ENCODE data around the gene AKAP12. TPM values are rescaled to one million over a fixed set of nuclear protein-coding genes. Genes with fewer than 3 reads are reported as not detected.

The AKAP12 gene
- total and polyA plus RNA-seq, 5 donors, result 14.0 to 48.6 (median 27.5) TPM

DNA sequence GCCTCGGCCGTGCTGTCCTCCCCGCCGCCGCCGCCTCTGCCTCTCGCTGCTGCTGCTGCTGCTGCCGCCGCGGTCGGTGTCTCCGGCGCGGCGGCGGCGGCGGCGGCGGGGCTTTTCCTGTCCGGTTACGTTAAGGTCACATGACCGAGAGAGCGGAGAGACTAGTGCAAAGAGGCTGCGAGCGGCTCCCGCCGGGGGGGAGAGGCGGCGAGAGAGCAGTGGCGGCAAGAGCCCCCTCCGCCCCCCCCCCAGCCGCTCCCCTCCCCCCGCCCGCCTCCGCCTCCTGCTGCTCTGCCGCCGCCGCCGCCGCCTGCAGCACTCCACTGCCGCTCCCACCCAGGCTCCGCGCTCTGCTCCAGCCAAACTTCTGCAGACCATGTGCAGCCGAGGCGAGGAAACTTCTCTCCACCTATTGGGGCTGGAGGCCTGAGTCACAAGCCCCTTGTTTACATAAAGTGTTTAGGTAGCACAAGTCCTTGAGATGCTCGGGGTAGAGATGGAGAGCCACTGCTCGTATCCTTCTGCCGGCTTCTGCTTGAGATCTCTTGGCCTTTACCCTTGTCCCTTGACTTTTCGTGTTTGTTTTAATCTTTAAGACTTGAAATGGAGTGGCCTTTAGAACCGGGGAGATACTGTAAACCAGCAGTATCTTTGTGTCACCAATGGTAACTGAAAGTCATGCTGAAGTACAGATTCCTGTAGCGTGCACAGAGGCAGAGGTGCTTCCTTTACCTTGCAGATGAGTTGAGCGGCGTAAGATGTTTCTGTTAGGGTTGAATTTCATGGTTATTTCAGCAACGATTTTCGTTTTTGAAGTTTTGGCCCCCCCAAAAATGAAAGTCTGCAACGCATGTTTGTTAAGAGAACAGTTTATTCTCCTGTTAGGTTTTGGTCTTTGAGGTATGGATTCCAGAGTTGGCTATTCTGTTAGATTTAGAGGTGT, 152.0 kb downstream of the AKAP12 start, which contains the start of gene ZBTB2:
ZBTB2 (minus strand) TSS at position 89 of the 943 bp plus-strand sequence. CDS start 17,922 bp downstream, outside the sequence.
- H3K27ac ChIP-seq (ENCODE audit: low read length), result peak within 1 kb of the TSS; percentile 97
- peaks cover 3% of the 10 kb centered on the region for H3K4me1 ChIP-seq (ENCODE audit: control insufficient read depth, insufficient read depth, low read length)
- H3K27me3 ChIP-seq (ENCODE audit: control insufficient read depth, insufficient read depth), result no peaks in the 10 kb centered on the region
- H3K4me3 ChIP-seq (ENCODE audit: low read length), result peak within 1 kb of the TSS; percentile 83
- intact Hi-C loops (cut with DNase I), result loop anchor here in 1 of 4 donors (10.0 kb wide), 1 partner anchor 63 kb away; the partner anchor contains the start of gene RMND1
- under 1% methylated on average over 52 of the region's 57 CpGs for WGBS
- peak; percentile 75 to 90 (median 87) for DNase-seq
- peak; percentile 8 to 12 for ATAC-seq
- H3K9me3 ChIP-seq (ENCODE audit: control insufficient read depth, low read length), result no peaks in the 10 kb centered on the region

DNA sequence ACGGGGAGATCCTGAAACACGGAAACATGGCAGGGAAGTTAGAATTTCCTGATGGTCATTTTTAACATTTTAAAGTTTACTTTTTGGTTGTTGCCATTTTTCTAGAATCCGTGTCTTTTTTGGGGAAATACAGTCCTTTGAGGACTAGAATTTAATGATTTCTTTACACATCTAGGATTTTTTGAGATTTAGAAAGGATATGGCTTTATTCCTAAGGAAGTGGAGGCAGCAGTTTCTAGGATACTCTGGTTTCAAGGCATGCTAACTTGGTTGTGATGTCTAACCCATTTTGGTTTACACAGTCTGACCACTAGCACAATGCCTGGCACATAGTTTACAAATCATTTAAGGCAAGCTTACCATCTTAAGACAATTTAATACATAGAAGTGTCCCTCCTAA, 152.7 kb downstream of the AKAP12 start:
- DNase-seq (no peak), ATAC-seq (no peak)
- H3K27me3 ChIP-seq (ENCODE audit: control insufficient read depth, insufficient read depth), result no peaks in the 10 kb centered on the region
- intact Hi-C loops (cut with DNase I), result loop anchor here in 1 of 4 donors (10.0 kb wide), 1 partner anchor 62 kb away; the partner anchor contains the start of gene RMND1
- no peaks in the 10 kb centered on the region for H3K9me3 ChIP-seq (ENCODE audit: control insufficient read depth, low read length)
- peaks cover 3% of the 10 kb centered on the region for H3K4me1 ChIP-seq (ENCODE audit: control insufficient read depth, insufficient read depth, low read length)
- WGBS, result 2% methylated on average over 3 of the region's 3 CpGs
- no peak overlapping the region for H3K27ac ChIP-seq (ENCODE audit: low read length)
- H3K4me3 ChIP-seq (ENCODE audit: low read length), result peak overlapping the region; percentile 83

DNA sequence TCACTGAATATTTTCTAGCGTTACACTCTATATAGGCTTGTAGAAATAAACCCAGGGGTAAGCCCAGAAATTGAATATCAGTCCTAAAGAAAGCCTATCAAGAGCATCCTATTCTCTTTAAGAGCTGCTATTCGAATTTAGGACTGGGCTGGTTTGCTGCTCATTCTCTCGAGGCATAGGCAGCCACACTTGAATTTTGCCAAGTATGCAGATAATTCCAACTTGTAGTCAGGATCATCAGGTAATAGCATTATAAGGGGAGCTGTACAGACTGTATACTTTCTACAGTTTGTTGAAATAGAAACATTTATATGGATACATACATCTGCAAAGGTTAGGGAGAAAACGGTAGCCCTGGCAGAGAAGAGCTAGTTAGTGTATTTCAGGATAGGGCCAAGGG, 153.6 kb downstream of the AKAP12 start:
- Histone ChIP-seq H3K4me3 (ENCODE audit: low read length) (no peak overlapping the region), H3K27me3 (ENCODE audit: control insufficient read depth, insufficient read depth) (no peaks in the 10 kb centered on the region), H3K27ac (ENCODE audit: low read length) (no peak overlapping the region), H3K4me1 (ENCODE audit: control insufficient read depth, insufficient read depth, low read length) (peaks cover 3% of the 10 kb centered on the region), H3K9me3 (ENCODE audit: control insufficient read depth, low read length) (no peaks in the 10 kb centered on the region)
- 44% methylated on average over 4 of the region's 4 CpGs for WGBS
- intact Hi-C loops (cut with DNase I), result loop anchor here in 1 of 4 donors (10.0 kb wide), 1 partner anchor 61 kb away; the partner anchor contains the start of gene RMND1
- DNase-seq (no peak), ATAC-seq (no peak)

DNA sequence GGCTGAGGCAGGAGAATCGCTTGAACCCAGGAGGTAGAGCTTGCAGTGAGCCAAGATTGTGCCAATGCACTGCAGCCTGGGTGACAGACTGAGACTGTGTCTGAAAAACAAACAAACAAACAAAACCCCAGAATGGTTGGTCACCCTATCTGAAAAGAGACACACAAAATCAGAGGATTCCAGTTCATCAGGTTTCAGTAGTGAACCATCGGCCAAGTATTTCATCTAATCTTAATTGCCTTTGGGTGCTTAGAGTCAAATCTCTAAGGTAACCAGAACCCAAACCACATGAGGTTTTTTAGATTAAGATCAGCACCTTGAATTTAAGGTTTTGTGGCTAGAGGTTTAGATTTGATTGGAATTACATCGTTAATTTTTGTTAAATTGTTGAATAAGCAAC, 159.9 kb downstream of the AKAP12 start:
- Histone ChIP-seq H3K4me3 (ENCODE audit: low read length) (no peak overlapping the region), H3K27me3 (ENCODE audit: control insufficient read depth, insufficient read depth) (no peaks in the 10 kb centered on the region), H3K9me3 (ENCODE audit: control insufficient read depth, low read length) (no peaks in the 10 kb centered on the region), H3K27ac (ENCODE audit: low read length) (no peak overlapping the region), H3K4me1 (ENCODE audit: control insufficient read depth, insufficient read depth, low read length) (peaks cover 2% of the 10 kb centered on the region)
- intact Hi-C loops (cut with DNase I), result loop anchor here in 2 of 4 donors (5.0 to 10.0 kb wide), 2 partner anchors 43 to 55 kb away; partner anchors contain the start of gene RMND1 (in 1 of the 2)
- no peak for DNase-seq
- ATAC-seq, result no peak
- 83% methylated on average over 3 of the region's 3 CpGs for WGBS

DNA sequence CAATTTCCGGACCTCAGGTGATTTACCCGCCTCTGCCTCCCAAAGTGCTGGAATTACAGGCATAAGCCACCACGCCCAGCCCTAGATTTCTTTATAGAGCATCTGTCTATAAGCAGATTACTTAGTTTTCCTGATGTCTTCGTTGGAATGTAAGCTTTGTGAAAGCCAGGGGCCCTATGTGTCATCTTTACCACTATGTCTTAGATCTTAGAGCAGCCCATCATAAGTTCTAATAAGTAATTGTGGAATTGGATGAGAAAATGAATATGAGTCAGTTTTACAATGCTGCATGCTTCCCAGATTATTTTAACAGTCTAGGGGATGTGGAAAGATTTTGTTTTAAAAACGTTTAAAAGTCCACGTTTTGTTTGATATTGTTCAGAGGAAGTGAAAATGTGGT, 160.7 kb downstream of the AKAP12 start:
- intact Hi-C loops (cut with DNase I), result loop anchor here in 1 of 4 donors (5.0 kb wide), 1 partner anchor 42 kb away; no protein-coding TSS in a partner anchor
- peaks cover 2% of the 10 kb centered on the region for H3K4me1 ChIP-seq (ENCODE audit: control insufficient read depth, insufficient read depth, low read length)
- H3K4me3 ChIP-seq (ENCODE audit: low read length), result no peak overlapping the region
- H3K27ac ChIP-seq (ENCODE audit: low read length), result no peak overlapping the region
- DNase-seq (no peak), ATAC-seq (no peak)
- no peaks in the 10 kb centered on the region for H3K27me3 ChIP-seq (ENCODE audit: control insufficient read depth, insufficient read depth)
- 68% methylated on average over 6 of the region's 6 CpGs for WGBS
- no peaks in the 10 kb centered on the region for H3K9me3 ChIP-seq (ENCODE audit: control insufficient read depth, low read length)

DNA sequence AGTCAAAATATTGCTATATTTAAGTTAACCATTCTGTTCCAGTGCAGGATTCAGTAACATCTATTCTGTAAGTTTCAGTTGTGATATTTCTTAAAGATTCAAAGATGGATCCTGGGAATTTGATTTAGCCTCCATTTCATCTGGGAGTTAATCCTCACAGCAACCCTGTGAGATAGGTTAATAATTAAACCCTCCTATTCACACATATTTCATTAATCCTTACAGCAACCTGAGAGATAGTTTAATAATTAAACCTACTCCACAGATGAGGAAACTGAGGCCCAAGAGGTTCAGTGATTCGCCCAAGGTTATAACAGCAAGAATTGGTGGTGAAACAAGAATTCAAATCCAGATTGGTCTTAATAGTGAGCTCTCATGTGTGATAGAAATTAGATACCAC, 162.5 kb downstream of the AKAP12 start:
- H3K9me3 ChIP-seq (ENCODE audit: control insufficient read depth, low read length), result no peaks in the 10 kb centered on the region
- intact Hi-C loops (cut with DNase I), result loop anchor here in 1 of 4 donors (5.0 kb wide), 1 partner anchor 40 kb away; no protein-coding TSS in a partner anchor
- H3K27ac ChIP-seq (ENCODE audit: low read length), result no peak overlapping the region
- H3K27me3 ChIP-seq (ENCODE audit: control insufficient read depth, insufficient read depth), result no peaks in the 10 kb centered on the region
- H3K4me3 ChIP-seq (ENCODE audit: low read length), result no peak overlapping the region
- no peak for DNase-seq
- H3K4me1 ChIP-seq (ENCODE audit: control insufficient read depth, insufficient read depth, low read length), result peaks cover 2% of the 10 kb centered on the region
- no peak for ATAC-seq
- 93% methylated on average over 1 of the region's 1 CpG for WGBS

DNA sequence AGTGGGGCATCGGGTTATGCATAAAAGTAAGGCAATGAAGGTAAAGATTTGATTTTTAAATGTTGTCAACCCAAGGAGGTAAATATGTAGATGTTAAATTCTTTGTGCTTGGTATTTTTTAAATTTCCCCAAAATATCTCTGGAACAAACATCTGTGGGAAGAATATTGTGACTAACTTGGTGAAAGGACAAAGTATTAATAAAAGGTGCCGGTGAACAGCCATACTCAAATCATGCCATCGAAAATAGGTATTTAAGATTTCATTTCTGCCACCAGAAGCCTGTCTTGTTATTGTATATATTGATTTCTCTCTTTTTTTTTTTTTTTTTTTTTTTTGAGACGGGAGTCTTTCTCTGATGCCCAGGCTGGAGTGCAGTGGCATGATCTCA, 164.1 kb downstream of the AKAP12 start:
- ATAC-seq, result no peak
- intact Hi-C loops (cut with DNase I), result loop anchor here in 1 of 4 donors (5.0 kb wide), 1 partner anchor 38 kb away; no protein-coding TSS in a partner anchor
- WGBS, result 81% methylated on average over 4 of the region's 4 CpGs
- H3K4me1 ChIP-seq (ENCODE audit: control insufficient read depth, insufficient read depth, low read length), result peaks cover 2% of the 10 kb centered on the region
- H3K27ac ChIP-seq (ENCODE audit: low read length), result no peak overlapping the region
- H3K27me3 ChIP-seq (ENCODE audit: control insufficient read depth, insufficient read depth), result no peaks in the 10 kb centered on the region
- no peak for DNase-seq
- no peak overlapping the region for H3K4me3 ChIP-seq (ENCODE audit: low read length)
- H3K9me3 ChIP-seq (ENCODE audit: control insufficient read depth, low read length), result no peaks in the 10 kb centered on the region

Other genes starting within 250 kb of the AKAP12 start
- 1 to 10 TPM; 4.8 to 7.0 (median 6.4) TPM for gene ZBTB2, start 151.6 kb downstream of the AKAP12 start, total RNA-seq
- 4.6 TPM for gene ZBTB2, start 151.6 kb downstream of the AKAP12 start, polyA plus RNA-seq
- gene RMND1, start 212.2 kb downstream of the AKAP12 start, total RNA-seq, result 10 to 100 TPM; 10.9 to 15.2 (median 11.7) TPM
- 13.0 TPM for gene RMND1, start 212.2 kb downstream of the AKAP12 start, polyA plus RNA-seq